Measurements from ENCODE around the gene OSGEPL1. TPM values are rescaled to one million over a fixed set of nuclear protein-coding genes. Genes with fewer than 3 reads are reported as not detected.
"Not testable (repeated sequence)": the region's sequence is repeated elsewhere in the genome, so short reads cannot be mapped to it uniquely, and the experiment has no call there.

OSGEPL1 gene
- total RNA-seq, 1 donor from 2014 or later, result 9.0 TPM

GRCh38 chr2:189762229-189762550, 402 bp downstream of the OSGEPL1 start:
- Histone ChIP-seq H3K36me3 (ENCODE audit: control insufficient read depth, insufficient read depth, low read length) (no peaks in the 10 kb centered on the region), H3K27me3 (ENCODE audit: control insufficient read depth, insufficient read depth, low read length) (no peaks in the 10 kb centered on the region), H3K4me3 (ENCODE audit: low read depth, low read length) (peak overlapping the region; percentile 72)
- no peak for TF ChIP-seq CTCF (IDR thresholded peaks at IDR 0.05; ENCODE audit: insufficient read depth, low read length, poor library complexity, severe bottlenecking)
- no peak for DNase-seq (ENCODE audit: low read depth)

GRCh38 chr2:189760154-189760553, 2.4 kb downstream of the OSGEPL1 start:
- H3K27me3 ChIP-seq (ENCODE audit: control insufficient read depth, insufficient read depth, low read length); H3K36me3 ChIP-seq (ENCODE audit: control insufficient read depth, insufficient read depth, low read length); H3K4me3 ChIP-seq (ENCODE audit: low read depth, low read length); DNase-seq (ENCODE audit: low read depth): not testable (repeated sequence)

- no peak overlapping the region for H3K4me3 ChIP-seq (ENCODE audit: low read depth, low read length)
- no peak for DNase-seq (ENCODE audit: low read depth)
- no peaks in the 10 kb centered on the region for H3K27me3 ChIP-seq (ENCODE audit: control insufficient read depth, insufficient read depth, low read length)
- peaks cover 2% of the 10 kb centered on the region for H3K36me3 ChIP-seq (ENCODE audit: control insufficient read depth, insufficient read depth, low read length)
- no peak for TF ChIP-seq CTCF (IDR thresholded peaks at IDR 0.05; ENCODE audit: insufficient read depth, low read length, poor library complexity, severe bottlenecking)
These were observed 6.2 kb downstream of the OSGEPL1 start for GRCh38 chr2:189756311-189756952.

DNA sequence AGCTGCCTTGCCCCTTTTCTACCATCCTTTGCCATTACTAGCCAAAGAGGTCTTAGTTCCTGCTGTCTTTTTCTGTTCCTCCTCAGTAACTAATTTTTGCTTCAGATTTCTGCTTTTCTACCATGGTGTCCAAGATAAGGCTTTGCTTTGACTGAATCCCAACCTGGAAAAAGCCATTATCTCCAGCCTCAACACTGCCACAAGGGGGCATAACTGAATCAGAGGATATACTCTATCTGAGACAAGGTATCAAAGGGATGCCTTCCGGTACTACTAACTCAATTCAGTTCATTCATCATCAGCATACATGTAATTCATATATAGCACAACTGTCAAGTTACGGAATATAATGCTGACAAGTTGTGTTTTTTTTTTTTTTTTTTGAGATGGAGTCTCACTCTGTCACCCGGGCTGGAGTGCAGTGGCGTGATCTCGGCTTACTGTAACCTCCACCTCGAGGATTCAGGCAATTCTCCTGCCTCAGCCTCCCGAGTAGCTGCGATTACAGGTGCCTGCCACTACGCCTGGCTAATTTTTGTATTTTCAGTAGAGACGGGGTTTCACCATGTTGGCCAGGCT, 11.4 kb downstream of the OSGEPL1 start:
- TF ChIP-seq CTCF (IDR thresholded peaks at IDR 0.05; ENCODE audit: insufficient read depth, low read length, poor library complexity, severe bottlenecking), result peak; percentile 62
- Histone ChIP-seq H3K27me3 (ENCODE audit: control insufficient read depth, insufficient read depth, low read length) (no peaks in the 10 kb centered on the region), H3K4me3 (ENCODE audit: low read depth, low read length) (no peak overlapping the region), H3K36me3 (ENCODE audit: control insufficient read depth, insufficient read depth, low read length) (peaks cover 2% of the 10 kb centered on the region)
- DNase-seq (ENCODE audit: low read depth), result no peak

DNA sequence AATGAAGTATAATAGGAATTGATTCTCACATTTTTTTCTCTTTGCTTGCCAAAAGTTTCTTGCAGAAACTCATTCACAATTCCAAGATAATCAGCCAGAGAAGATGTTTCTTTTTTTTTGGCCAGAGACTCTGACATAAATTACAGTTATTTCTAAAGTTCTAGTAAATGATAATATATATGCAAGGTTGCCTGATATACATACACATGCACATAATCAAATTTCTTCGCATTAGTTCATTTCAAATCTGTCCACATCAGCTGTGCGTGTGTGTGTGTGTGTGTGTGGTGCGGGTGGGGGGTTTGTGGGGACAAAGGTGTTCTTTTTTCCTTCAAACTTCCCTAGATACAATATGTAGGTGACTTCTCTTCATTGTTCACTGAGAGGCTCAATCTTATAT, 33.2 kb downstream of the OSGEPL1 start:
- no peak for TF ChIP-seq CTCF (IDR thresholded peaks at IDR 0.05; ENCODE audit: insufficient read depth, low read length, poor library complexity, severe bottlenecking)
- Histone ChIP-seq H3K27me3 (ENCODE audit: control insufficient read depth, insufficient read depth, low read length) (no peaks in the 10 kb centered on the region), H3K36me3 (ENCODE audit: control insufficient read depth, insufficient read depth, low read length) (no peaks in the 10 kb centered on the region), H3K4me3 (ENCODE audit: low read depth, low read length) (no peak overlapping the region)
- no peak for DNase-seq (ENCODE audit: low read depth)

GRCh38 chr2:189726849-189727248, 35.7 kb downstream of the OSGEPL1 start:
- Histone ChIP-seq H3K36me3 (ENCODE audit: control insufficient read depth, insufficient read depth, low read length) (no peaks in the 10 kb centered on the region), H3K27me3 (ENCODE audit: control insufficient read depth, insufficient read depth, low read length) (no peaks in the 10 kb centered on the region), H3K4me3 (ENCODE audit: low read depth, low read length) (no peak overlapping the region)
- DNase-seq (ENCODE audit: low read depth), result no peak
- no peak for TF ChIP-seq CTCF (IDR thresholded peaks at IDR 0.05; ENCODE audit: insufficient read depth, low read length, poor library complexity, severe bottlenecking)

Data from kidney epithelial cell (primary cell).